Measurements from ENCODE around the gene S100A10.

DNA sequence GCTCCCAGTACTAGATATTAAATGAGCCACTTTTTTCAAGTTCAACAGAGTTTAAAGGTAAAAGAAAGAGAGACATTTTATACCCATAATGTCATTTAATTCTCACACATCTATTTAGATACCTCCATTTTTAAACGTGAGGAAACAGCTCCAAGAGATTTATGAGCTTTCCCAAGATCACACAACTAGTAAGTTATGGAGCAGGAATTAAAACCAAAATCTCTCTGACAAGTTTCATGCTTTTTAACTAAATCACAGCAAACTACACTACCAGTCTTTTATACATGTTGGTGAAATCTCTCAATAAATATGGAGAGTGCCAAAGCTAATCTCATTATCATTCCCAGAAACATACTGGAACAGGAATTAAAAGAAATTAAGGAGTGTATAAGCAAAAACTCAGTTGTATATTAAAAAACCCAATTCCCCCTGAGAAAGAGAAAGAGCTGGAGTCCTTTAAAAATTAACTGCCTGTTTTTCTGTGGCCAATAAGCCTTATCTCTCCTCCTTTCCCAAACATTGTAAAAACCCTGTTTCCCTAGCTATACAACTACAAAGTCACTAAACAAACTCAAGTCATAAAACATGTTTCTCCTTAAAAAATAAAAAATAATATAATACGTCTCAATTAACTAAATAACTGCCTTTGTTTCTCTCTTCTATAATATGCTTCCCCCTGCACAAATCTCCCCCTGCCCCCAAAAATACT, 57.6 kb downstream of the S100A10 start:
- TF ChIP-seq, protein P1, sequence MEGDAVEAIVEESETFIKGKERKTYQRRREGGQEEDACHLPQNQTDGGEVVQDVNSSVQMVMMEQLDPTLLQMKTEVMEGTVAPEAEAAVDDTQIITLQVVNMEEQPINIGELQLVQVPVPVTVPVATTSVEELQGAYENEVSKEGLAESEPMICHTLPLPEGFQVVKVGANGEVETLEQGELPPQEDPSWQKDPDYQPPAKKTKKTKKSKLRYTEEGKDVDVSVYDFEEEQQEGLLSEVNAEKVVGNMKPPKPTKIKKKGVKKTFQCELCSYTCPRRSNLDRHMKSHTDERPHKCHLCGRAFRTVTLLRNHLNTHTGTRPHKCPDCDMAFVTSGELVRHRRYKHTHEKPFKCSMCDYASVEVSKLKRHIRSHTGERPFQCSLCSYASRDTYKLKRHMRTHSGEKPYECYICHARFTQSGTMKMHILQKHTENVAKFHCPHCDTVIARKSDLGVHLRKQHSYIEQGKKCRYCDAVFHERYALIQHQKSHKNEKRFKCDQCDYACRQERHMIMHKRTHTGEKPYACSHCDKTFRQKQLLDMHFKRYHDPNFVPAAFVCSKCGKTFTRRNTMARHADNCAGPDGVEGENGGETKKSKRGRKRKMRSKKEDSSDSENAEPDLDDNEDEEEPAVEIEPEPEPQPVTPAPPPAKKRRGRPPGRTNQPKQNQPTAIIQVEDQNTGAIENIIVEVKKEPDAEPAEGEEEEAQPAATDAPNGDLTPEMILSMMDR (IDR thresholded peaks at IDR 0.05; ENCODE audit: insufficient read depth, low read length, poor library complexity, severe bottlenecking), result no peak
- TF ChIP-seq EZH2phosphoT487 (conservative IDR thresholded peaks at IDR 0.05; ENCODE audit: low read length), result no peak
